ENCODE data around the gene ATP13A3.

ATP13A3 gene

GRCh38 chr3:194507571-194507970 lies 20.8 kb upstream of the ATP13A3 start:
- TF ChIP-seq HDGF (IDR thresholded peaks at IDR 0.05; ENCODE audit: borderline replicate concordance) (no peak), BHLHE40 (IDR thresholded peaks at IDR 0.05; ENCODE audit: borderline replicate concordance) (no peak), SUZ12 (IDR thresholded peaks at IDR 0.05) (no peak), ARNT (IDR thresholded peaks at IDR 0.05) (no peak), FOXM1 (IDR thresholded peaks at IDR 0.05; ENCODE audit: borderline replicate concordance) (no peak), NFRKB (IDR thresholded peaks at IDR 0.05) (no peak), ELF4 (IDR thresholded peaks at IDR 0.05) (no peak), SP1 (IDR thresholded peaks at IDR 0.05) (no peak), PKNOX1 (IDR thresholded peaks at IDR 0.05) (no peak)
- DNase-seq (ENCODE audit: extremely low spot score), result no peak
- POLR2A ChIA-PET, result no interaction called here
- CTCF ChIA-PET, result no interaction called here

DNA sequence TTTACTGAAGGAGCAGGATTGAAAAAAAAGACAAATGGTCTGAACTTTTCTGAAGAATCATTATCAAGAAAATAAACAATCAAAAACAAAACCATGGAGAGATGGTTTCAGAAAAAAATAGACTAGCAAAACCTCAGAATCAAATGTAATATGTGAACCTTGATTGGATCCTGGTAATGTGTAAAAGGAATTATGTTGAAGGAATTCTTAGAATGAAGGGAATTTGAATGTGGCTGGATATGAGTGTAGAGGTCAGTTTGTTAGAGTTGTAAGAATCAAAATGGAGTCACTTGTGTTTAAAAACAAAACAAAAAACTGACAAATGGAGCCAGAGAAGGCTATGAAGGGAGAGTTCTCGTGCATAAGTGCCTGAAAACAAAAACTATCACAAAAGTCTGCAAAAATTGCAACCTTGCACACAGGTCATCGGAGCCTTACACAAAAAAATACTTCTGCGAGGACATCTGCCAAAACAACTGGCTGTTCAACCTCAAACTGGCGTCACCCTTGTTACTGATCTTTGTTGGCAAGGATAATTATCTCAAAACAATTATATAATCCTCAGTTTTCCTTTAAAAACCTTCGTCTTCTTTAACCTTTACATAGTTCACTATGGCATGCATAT lies 19.1 kb upstream of the ATP13A3 start:
- DNase-seq (ENCODE audit: extremely low spot score), result no peak
- CTCF ChIA-PET, result no interaction called here
- POLR2A ChIA-PET, result no interaction called here
- TF ChIP-seq FOXK2 (IDR thresholded peaks at IDR 0.05), result no peak
- TF ChIP-seq ARNT (IDR thresholded peaks at IDR 0.05), result no peak
- no peak for TF ChIP-seq TARDBP (IDR thresholded peaks at IDR 0.05)
- TF ChIP-seq NFRKB (IDR thresholded peaks at IDR 0.05), result no peak
- TF ChIP-seq FOXM1 (IDR thresholded peaks at IDR 0.05; ENCODE audit: borderline replicate concordance), result no peak
- TF ChIP-seq HDGF (IDR thresholded peaks at IDR 0.05; ENCODE audit: borderline replicate concordance), result no peak
- no peak for TF ChIP-seq PKNOX1 (IDR thresholded peaks at IDR 0.05)
- TF ChIP-seq SUZ12 (IDR thresholded peaks at IDR 0.05), result no peak
- no peak for TF ChIP-seq L3MBTL2 (conservative IDR thresholded peaks at IDR 0.05)
- no peak for TF ChIP-seq CTBP1 (IDR thresholded peaks at IDR 0.05; ENCODE audit: borderline replicate concordance)
- TF ChIP-seq SP1 (IDR thresholded peaks at IDR 0.05), result no peak
- TF ChIP-seq LEF1 (IDR thresholded peaks at IDR 0.05; ENCODE audit: borderline replicate concordance), result no peak
- TF ChIP-seq ZNF384 (IDR thresholded peaks at IDR 0.05), result no peak
- TF ChIP-seq BHLHE40 (IDR thresholded peaks at IDR 0.05; ENCODE audit: borderline replicate concordance), result no peak
- no peak for TF ChIP-seq ELF4 (IDR thresholded peaks at IDR 0.05)
- TF ChIP-seq FOXA1 (IDR thresholded peaks at IDR 0.05), result no peak

DNA sequence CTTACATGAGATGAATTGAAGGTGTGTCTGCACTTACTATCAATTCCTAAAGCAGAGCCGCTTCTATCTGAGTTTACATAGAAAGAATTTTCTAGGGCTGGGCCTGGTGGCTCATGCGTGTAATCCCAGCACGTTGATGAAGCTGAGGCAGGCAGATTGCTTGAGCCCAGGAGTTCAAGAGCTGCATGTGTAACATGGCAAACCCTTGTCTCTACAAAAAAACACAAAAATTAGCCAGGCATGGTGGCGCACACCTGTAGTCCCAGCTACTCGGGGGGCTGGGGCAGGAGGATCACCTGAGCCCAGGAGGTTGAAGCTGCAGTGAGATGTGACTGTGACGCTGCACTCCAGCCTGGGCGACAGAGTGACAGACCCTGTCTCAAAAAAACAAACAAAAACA lies 18.1 kb upstream of the ATP13A3 start:
- POLR2A ChIA-PET, result no interaction called here
- DNase-seq (ENCODE audit: extremely low spot score), result no peak
- TF ChIP-seq BHLHE40 (IDR thresholded peaks at IDR 0.05; ENCODE audit: borderline replicate concordance) (no peak), SUZ12 (IDR thresholded peaks at IDR 0.05) (no peak), FOXK2 (IDR thresholded peaks at IDR 0.05) (no peak), SP1 (IDR thresholded peaks at IDR 0.05) (no peak), LEF1 (IDR thresholded peaks at IDR 0.05; ENCODE audit: borderline replicate concordance) (no peak), L3MBTL2 (conservative IDR thresholded peaks at IDR 0.05) (no peak), FOXA1 (IDR thresholded peaks at IDR 0.05) (no peak), HDGF (IDR thresholded peaks at IDR 0.05; ENCODE audit: borderline replicate concordance) (no peak), TARDBP (IDR thresholded peaks at IDR 0.05) (no peak), ZNF384 (IDR thresholded peaks at IDR 0.05) (no peak), PKNOX1 (IDR thresholded peaks at IDR 0.05) (no peak), ARNT (IDR thresholded peaks at IDR 0.05) (no peak), FOXM1 (IDR thresholded peaks at IDR 0.05; ENCODE audit: borderline replicate concordance) (no peak), CTBP1 (IDR thresholded peaks at IDR 0.05; ENCODE audit: borderline replicate concordance) (no peak), NFRKB (IDR thresholded peaks at IDR 0.05) (no peak)
- CTCF ChIA-PET, result interaction anchor here (0.7 kb wide), 1 partner anchor 23 kb away, joined by 3 read pairs; no protein-coding TSS in a partner anchor

DNA sequence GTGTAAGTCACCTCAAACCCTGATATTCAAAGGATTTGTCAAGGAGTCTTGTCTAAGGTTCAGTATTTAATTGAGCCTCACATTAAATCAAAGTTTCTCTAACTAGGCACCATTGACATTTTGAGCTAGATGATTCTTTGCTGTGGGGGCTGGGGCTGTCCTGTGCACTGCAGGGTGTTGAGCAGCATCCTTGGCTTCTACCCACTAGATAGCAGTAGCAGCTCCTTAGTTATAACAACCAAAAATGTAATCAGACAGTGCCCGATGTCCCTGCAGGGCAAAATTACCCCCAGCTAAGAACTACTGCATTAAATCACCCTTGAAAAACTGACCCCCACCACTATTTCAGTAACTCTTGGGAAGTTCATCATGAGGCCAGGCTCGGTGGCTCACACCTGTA lies 17.3 kb upstream of the ATP13A3 start:
- CTCF ChIA-PET, result no interaction called here

More for the DNA sequence above, 17.3 kb upstream of the ATP13A3 start:
- TF ChIP-seq L3MBTL2 (conservative IDR thresholded peaks at IDR 0.05) (no peak), ZNF384 (IDR thresholded peaks at IDR 0.05) (no peak), SP1 (IDR thresholded peaks at IDR 0.05) (no peak), HDGF (IDR thresholded peaks at IDR 0.05; ENCODE audit: borderline replicate concordance) (no peak), PKNOX1 (IDR thresholded peaks at IDR 0.05) (no peak), ELF4 (IDR thresholded peaks at IDR 0.05) (no peak), FOXM1 (IDR thresholded peaks at IDR 0.05; ENCODE audit: borderline replicate concordance) (no peak), FOXK2 (IDR thresholded peaks at IDR 0.05) (no peak), CTBP1 (IDR thresholded peaks at IDR 0.05; ENCODE audit: borderline replicate concordance) (no peak), BHLHE40 (IDR thresholded peaks at IDR 0.05; ENCODE audit: borderline replicate concordance) (no peak), LEF1 (IDR thresholded peaks at IDR 0.05; ENCODE audit: borderline replicate concordance) (no peak), NFRKB (IDR thresholded peaks at IDR 0.05) (no peak), ARNT (IDR thresholded peaks at IDR 0.05) (no peak), SUZ12 (IDR thresholded peaks at IDR 0.05) (no peak), FOXA1 (IDR thresholded peaks at IDR 0.05) (no peak), TARDBP (IDR thresholded peaks at IDR 0.05) (no peak)
- DNase-seq (ENCODE audit: extremely low spot score), result no peak
- POLR2A ChIA-PET, result no interaction called here

All from HEK293T (cell line).